ENCODE results near the gene TRIOBP. TPM values are rescaled to one million over a fixed set of nuclear protein-coding genes. Genes with fewer than 3 reads are reported as not detected.

The TRIOBP gene
- total RNA-seq, 1 donor from 2014 or later, result 37.2 TPM

GRCh38 chr22:37746366-37747079 is 49.7 kb downstream of the TRIOBP start:
- Mint-ChIP-seq H3K9me3 (no peaks in the 10 kb centered on the region), H3K27ac (peak overlapping the region; percentile 76), H3K36me3 (ENCODE audit: low read depth) (no peaks in the 10 kb centered on the region), H3K4me3 (ENCODE audit: low read depth) (peak overlapping the region; percentile 89), H3K27me3 (ENCODE audit: low read depth) (no peaks in the 10 kb centered on the region), H3K4me1 (ENCODE audit: low read depth) (peaks cover 26% of the 10 kb centered on the region)
- intact Hi-C loops (cut with micrococcal nuclease), result loop anchor here (5.0 to 10.0 kb wide), 2 partner anchors 49 to 58 kb away; partner anchors contain the start of genes GCAT and TRIOBP
- no peak for DNase-seq (ENCODE audit: low spot score)

DNA sequence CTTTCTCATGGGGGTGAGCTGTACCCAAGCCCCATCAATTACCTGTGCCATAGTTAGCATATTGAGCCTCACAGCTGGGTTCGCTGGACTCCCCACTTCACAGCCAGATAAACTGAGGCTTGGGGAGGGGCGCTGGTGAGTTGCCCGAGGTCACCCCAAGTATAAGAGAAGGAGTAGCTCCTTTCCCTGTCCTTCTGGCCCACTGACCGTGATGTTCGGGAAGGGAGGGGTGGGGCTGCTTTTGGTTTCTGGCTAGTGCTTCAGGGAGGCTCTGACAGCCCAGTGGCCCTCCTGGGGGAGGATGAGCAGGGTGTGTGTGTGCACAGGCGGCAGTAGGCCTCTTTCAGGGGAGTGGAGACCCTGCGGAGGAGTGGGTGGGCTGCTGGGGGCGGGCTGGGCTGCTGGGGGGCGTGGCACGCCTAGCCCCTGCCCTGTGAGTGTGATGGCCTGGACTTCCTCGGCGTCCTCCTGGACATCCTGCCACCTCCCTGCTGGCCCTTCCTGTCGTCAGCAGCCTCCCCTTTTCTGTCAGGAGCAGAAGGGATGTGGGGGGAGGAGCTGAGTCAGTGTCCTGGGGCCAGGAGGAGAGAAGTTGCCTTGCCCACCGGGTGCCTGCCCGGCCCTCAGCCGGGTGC is 50.3 kb downstream of the TRIOBP start:
- H3K4me1 Mint-ChIP-seq (ENCODE audit: low read depth), result peaks cover 26% of the 10 kb centered on the region
- intact Hi-C loops (cut with micrococcal nuclease), result loop anchor here (5.0 to 10.0 kb wide), 2 partner anchors 50 to 58 kb away; partner anchors contain the start of genes GCAT and TRIOBP
- DNase-seq (ENCODE audit: low spot score), result no peak

GRCh38 chr22:37747715-37748100 is 50.9 kb downstream of the TRIOBP start:
- peaks cover under 1% of the 10 kb centered on the region for H3K36me3 Mint-ChIP-seq (ENCODE audit: low read depth)
- no peaks in the 10 kb centered on the region for H3K27me3 Mint-ChIP-seq (ENCODE audit: low read depth)
- no peak for DNase-seq (ENCODE audit: low spot score)
- intact Hi-C loops (cut with micrococcal nuclease), result loop anchor here (5.0 to 10.0 kb wide), 2 partner anchors 50 to 57 kb away; partner anchors contain the start of genes GCAT and TRIOBP
- H3K9me3 Mint-ChIP-seq, result no peaks in the 10 kb centered on the region
- peaks cover 22% of the 10 kb centered on the region for H3K4me1 Mint-ChIP-seq (ENCODE audit: low read depth)
- no peak overlapping the region for H3K27ac Mint-ChIP-seq
- peak overlapping the region; percentile 89 for H3K4me3 Mint-ChIP-seq (ENCODE audit: low read depth)

More for the DNA sequence above, 50.3 kb downstream of the TRIOBP start:
- peak overlapping the region; percentile 89 for H3K4me3 Mint-ChIP-seq (ENCODE audit: low read depth)
- H3K27ac Mint-ChIP-seq, result peak overlapping the region; percentile 76
- no peaks in the 10 kb centered on the region for H3K36me3 Mint-ChIP-seq (ENCODE audit: low read depth)
- no peaks in the 10 kb centered on the region for H3K9me3 Mint-ChIP-seq
- H3K27me3 Mint-ChIP-seq (ENCODE audit: low read depth), result no peaks in the 10 kb centered on the region

DNA sequence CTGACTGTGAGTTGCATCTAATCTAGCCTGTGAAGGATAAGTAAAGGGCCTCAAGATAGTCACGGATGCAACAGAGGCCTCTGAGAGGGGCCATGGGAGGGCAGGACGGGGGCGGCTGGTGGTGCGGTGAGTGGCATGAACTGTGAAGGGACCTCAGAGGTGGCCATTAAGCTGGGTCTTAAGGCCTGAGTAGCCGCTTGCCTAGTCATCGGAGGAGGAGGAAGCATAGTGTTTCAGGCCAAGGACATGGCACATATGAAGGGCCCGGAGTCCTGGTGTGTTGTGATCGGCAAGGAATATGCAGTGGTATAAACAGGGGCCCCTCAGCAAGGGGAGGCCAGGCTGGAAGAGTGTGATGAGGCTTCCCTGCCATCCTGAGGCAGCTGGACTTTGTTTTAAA is 51.8 kb downstream of the TRIOBP start:
- no peak for DNase-seq (ENCODE audit: low spot score)
- Mint-ChIP-seq H3K4me3 (ENCODE audit: low read depth) (no peak overlapping the region), H3K27ac (no peak overlapping the region), H3K27me3 (ENCODE audit: low read depth) (no peaks in the 10 kb centered on the region), H3K4me1 (ENCODE audit: low read depth) (peaks cover 19% of the 10 kb centered on the region), H3K9me3 (no peaks in the 10 kb centered on the region), H3K36me3 (ENCODE audit: low read depth) (peaks cover 7% of the 10 kb centered on the region)
- intact Hi-C loops (cut with micrococcal nuclease), result loop anchor here (5.0 to 10.0 kb wide), 2 partner anchors 51 to 56 kb away; partner anchors contain the start of genes GCAT and TRIOBP

DNA sequence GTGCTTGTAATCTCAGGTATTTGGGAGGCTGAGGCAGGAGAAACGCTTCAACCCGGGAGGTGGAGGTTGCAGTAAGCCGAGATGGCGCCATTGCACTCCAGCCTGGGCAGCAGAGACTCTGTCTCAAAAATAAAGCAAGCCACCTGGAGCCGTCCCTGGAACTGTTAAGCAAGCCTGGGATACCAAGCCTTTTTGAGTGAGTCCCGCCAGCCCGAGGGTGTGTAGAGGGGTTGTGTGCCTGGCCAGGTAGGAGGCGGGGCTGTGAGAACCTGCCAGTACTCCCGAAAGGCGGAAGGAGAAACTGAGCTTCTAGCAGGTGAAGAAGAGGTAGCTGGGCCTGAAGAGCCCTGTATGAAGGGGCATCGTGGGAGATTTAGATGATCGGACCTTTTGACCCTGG is 52.4 kb downstream of the TRIOBP start:
- Mint-ChIP-seq H3K27ac (peak overlapping the region; percentile 46), H3K27me3 (ENCODE audit: low read depth) (no peaks in the 10 kb centered on the region), H3K9me3 (no peaks in the 10 kb centered on the region), H3K36me3 (ENCODE audit: low read depth) (peaks cover 8% of the 10 kb centered on the region), H3K4me1 (ENCODE audit: low read depth) (peaks cover 19% of the 10 kb centered on the region), H3K4me3 (ENCODE audit: low read depth) (no peak overlapping the region)
- intact Hi-C loops (cut with micrococcal nuclease), result loop anchor here (5.0 to 10.0 kb wide), 2 partner anchors 52 to 56 kb away; partner anchors contain the start of genes GCAT and TRIOBP
- DNase-seq (ENCODE audit: low spot score), result no peak

DNA sequence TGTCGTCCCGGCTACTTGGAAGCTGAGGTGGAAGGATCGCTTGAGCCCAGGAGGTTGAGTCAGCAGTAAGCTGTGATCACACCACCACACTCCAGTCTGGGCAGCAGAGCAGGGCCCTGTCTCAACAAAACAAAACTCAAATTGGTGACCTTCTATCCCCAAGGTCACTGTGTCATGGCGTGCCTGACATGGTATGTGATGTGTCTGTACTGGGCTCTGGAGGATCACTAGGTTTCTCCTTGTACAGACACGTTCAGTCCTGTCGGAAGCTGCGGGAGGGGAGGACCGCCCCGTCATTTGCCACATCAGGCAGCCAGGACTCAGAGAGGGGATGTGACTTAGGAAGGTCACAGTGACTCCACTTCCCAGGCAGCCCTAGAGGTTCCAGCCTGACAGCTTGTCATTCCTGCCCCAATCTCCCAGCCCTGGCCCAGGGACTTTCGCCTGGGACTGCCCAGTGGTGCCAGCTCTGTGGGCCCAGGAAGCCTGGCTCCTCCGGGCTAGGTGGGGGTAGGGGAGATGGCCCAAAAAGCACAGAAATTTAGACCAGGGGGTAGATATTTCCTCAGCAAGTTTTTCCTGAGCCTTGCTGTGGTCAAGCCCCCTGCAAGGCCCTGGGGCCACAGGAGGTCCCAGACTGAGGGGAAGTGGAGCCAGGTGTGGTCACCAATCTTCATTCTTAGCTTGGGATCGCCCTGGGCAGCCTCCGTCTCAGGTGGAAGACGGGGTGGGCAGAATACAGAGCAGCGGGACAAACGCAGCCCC is 53.2 kb downstream of the TRIOBP start:
- Mint-ChIP-seq H3K4me1 (ENCODE audit: low read depth) (peaks cover 18% of the 10 kb centered on the region), H3K9me3 (no peaks in the 10 kb centered on the region), H3K36me3 (ENCODE audit: low read depth) (peaks cover 12% of the 10 kb centered on the region), H3K27ac (no peak overlapping the region), H3K4me3 (ENCODE audit: low read depth) (no peak overlapping the region), H3K27me3 (ENCODE audit: low read depth) (no peaks in the 10 kb centered on the region)
- intact Hi-C loops (cut with micrococcal nuclease), result loop anchor here (5.0 to 10.0 kb wide), 2 partner anchors 53 to 55 kb away; partner anchors contain the start of genes GCAT and TRIOBP
- no peak for DNase-seq (ENCODE audit: low spot score)

GRCh38 chr22:37750596-37751162 is 53.8 kb downstream of the TRIOBP start:
- Mint-ChIP-seq H3K4me3 (ENCODE audit: low read depth) (no peak overlapping the region), H3K36me3 (ENCODE audit: low read depth) (peaks cover 18% of the 10 kb centered on the region), H3K27ac (no peak overlapping the region), H3K27me3 (ENCODE audit: low read depth) (no peaks in the 10 kb centered on the region), H3K4me1 (ENCODE audit: low read depth) (peaks cover 12% of the 10 kb centered on the region), H3K9me3 (no peaks in the 10 kb centered on the region)
- DNase-seq (ENCODE audit: low spot score), result no peak
- intact Hi-C loops (cut with micrococcal nuclease), result no loop called here

GRCh38 chr22:37751449-37752188 is 54.8 kb downstream of the TRIOBP start:
- intact Hi-C loops (cut with micrococcal nuclease), result no loop called here

GRCh38 chr22:37752189-37753087 is 55.6 kb downstream of the TRIOBP start:
- DNase-seq (ENCODE audit: low spot score), result no peak
- Mint-ChIP-seq H3K27me3 (ENCODE audit: low read depth) (no peaks in the 10 kb centered on the region), H3K4me3 (ENCODE audit: low read depth) (no peak overlapping the region), H3K36me3 (ENCODE audit: low read depth) (peaks cover 21% of the 10 kb centered on the region), H3K27ac (no peak overlapping the region), H3K9me3 (no peaks in the 10 kb centered on the region), H3K4me1 (ENCODE audit: low read depth) (peaks cover 9% of the 10 kb centered on the region)
- intact Hi-C loops (cut with micrococcal nuclease), result no loop called here

More at GRCh38 chr22:37751449-37752188, 54.8 kb downstream of the TRIOBP start:
- Mint-ChIP-seq H3K27ac (no peak overlapping the region), H3K36me3 (ENCODE audit: low read depth) (peaks cover 21% of the 10 kb centered on the region), H3K4me1 (ENCODE audit: low read depth) (peaks cover 12% of the 10 kb centered on the region), H3K4me3 (ENCODE audit: low read depth) (no peak overlapping the region), H3K9me3 (no peaks in the 10 kb centered on the region), H3K27me3 (ENCODE audit: low read depth) (no peaks in the 10 kb centered on the region)
- no peak for DNase-seq (ENCODE audit: low spot score)

GRCh38 chr22:37753746-37754145 is 56.9 kb downstream of the TRIOBP start:
- H3K4me1 Mint-ChIP-seq (ENCODE audit: low read depth), result peaks cover 3% of the 10 kb centered on the region
- intact Hi-C loops (cut with micrococcal nuclease), result no loop called here
- peaks cover 29% of the 10 kb centered on the region for H3K36me3 Mint-ChIP-seq (ENCODE audit: low read depth)
- H3K9me3 Mint-ChIP-seq, result no peaks in the 10 kb centered on the region
- no peak overlapping the region for H3K27ac Mint-ChIP-seq
- no peaks in the 10 kb centered on the region for H3K27me3 Mint-ChIP-seq (ENCODE audit: low read depth)
- DNase-seq (ENCODE audit: low spot score), result no peak
- H3K4me3 Mint-ChIP-seq (ENCODE audit: low read depth), result no peak overlapping the region

- no peaks in the 10 kb centered on the region for H3K27me3 Mint-ChIP-seq (ENCODE audit: low read depth)
- H3K4me1 Mint-ChIP-seq (ENCODE audit: low read depth), result peaks cover 4% of the 10 kb centered on the region
- intact Hi-C loops (cut with micrococcal nuclease), result no loop called here
- H3K36me3 Mint-ChIP-seq (ENCODE audit: low read depth), result peaks cover 45% of the 10 kb centered on the region
- DNase-seq (ENCODE audit: low spot score), result no peak
- H3K4me3 Mint-ChIP-seq (ENCODE audit: low read depth), result no peak overlapping the region
- H3K27ac Mint-ChIP-seq, result no peak overlapping the region
- no peaks in the 10 kb centered on the region for H3K9me3 Mint-ChIP-seq
These were observed 60.8 kb downstream of the TRIOBP start for GRCh38 chr22:37757663-37758062.
